Esophagus squamous epithelium (tissue), 4 donors: Measurements from ENCODE around the gene TUBA3E.

Experiments
- POLR2A ChIP-seq, 4 donors: fragments of 450-650 bp; IDR thresholded peaks; one replicate each; pipeline ENCODE4 v1.6.1; 2017; ENCODE audit warnings: antibody characterized with exemption in 4 of 4, mild to moderate bottlenecking in 4 of 4, moderate library complexity in 3 of 4
- TF ChIP-seq, protein P1 (sequence below), 6 experiments: fragments of 450-650 bp in 4 of 6; fragments of 200-600 bp in 2 of 6; sonication (generic) in 2 of 6; IDR thresholded peaks; one replicate each; pipeline ENCODE4 v1.5.1; 2016 to 2019; ENCODE audit warnings: antibody characterized with exemption in 6 of 6, mild to moderate bottlenecking in 4 of 6, moderate library complexity in 4 of 6

DNA sequence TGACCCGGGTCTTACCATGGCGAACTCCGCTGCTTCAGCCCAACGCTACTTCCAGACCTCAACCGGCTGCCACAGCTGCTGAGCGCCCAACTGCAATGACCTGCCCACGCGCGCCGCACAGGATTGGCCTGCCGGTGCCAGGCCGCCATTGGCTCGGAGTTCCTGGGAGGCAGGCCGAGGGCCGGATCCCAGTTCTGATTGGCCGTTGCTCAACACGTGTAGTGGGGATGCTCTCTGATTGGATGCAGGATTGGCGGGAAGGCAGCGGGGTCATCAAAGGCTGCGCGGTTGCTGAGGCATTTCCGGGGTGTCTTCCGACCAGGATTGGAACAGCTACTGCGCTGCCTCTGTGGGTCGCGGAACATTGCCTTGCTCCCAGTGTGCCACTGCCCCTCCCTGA is at the start of gene TUBA3E:
- TF ChIP-seq, protein P1, sequence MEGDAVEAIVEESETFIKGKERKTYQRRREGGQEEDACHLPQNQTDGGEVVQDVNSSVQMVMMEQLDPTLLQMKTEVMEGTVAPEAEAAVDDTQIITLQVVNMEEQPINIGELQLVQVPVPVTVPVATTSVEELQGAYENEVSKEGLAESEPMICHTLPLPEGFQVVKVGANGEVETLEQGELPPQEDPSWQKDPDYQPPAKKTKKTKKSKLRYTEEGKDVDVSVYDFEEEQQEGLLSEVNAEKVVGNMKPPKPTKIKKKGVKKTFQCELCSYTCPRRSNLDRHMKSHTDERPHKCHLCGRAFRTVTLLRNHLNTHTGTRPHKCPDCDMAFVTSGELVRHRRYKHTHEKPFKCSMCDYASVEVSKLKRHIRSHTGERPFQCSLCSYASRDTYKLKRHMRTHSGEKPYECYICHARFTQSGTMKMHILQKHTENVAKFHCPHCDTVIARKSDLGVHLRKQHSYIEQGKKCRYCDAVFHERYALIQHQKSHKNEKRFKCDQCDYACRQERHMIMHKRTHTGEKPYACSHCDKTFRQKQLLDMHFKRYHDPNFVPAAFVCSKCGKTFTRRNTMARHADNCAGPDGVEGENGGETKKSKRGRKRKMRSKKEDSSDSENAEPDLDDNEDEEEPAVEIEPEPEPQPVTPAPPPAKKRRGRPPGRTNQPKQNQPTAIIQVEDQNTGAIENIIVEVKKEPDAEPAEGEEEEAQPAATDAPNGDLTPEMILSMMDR (IDR thresholded peaks at IDR 0.05): no peak
- no peak for TF ChIP-seq POLR2A (IDR thresholded peaks at IDR 0.05)
